NT2/D1 (cell line): ENCODE measurements around the gene DHH.

Source experiments
- SUZ12 ChIP-seq: IDR thresholded peaks from 2 replicates; pipeline ENCODE4 v1.6.1; 2011; ENCODE audit not compliant: insufficient read length, insufficient read depth; ENCODE audit errors: extremely low read depth
- YY1 ChIP-seq: IDR thresholded peaks from 2 replicates; pipeline ENCODE4 v1.6.1; 2011; ENCODE audit not compliant: insufficient read length, insufficient read depth

DNA sequence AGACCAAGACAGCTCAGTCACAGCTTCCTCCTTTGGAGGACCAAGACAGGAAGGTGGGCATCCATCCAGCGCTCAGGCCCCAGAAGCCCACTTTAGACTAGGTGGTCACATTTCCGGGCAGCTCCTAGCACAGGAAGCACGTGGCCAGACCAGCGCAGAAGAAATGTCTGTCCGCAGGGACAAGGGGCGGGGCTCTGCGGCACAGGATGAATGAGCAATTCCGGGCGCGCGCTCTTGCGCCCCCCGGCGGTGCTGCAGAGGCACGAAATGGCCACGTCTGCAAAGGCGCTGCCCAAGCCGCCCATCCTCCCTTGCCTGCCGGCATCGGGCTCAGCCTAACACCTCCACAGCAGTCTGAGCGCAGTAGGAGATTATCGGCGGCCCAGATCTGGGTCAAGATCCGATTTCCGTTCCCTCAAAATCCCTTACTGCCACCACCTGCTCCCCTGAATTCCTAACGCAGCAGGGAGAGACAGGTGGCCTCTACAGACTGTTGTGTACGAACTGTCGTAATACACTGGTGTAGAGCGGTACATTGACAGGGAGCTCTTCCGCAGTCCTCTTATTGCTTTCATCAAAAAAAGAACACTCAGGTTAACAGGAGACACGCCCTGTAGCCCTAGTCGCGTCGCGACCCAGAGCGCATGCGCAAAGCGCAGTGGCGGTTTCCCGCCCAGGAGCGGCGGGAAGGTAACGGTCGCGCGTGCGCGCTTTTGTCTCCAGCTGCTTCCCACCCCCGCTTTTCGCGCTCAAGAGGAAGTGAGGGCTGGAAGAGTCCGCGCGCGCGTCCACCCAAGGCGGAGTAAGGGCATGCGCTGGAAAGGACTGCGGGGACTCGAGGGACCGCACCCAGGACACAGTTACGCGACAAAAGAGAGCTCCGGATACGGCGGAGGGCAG lies 35.8 kb upstream of the DHH start:
- no peak for TF ChIP-seq SUZ12
- peak; percentile 23 for TF ChIP-seq YY1
